Sigmoid colon (tissue), 4 donors: ENCODE results near the gene DTNA.

Source experiments
- EP300 ChIP-seq, 4 donors: sonication (generic); formaldehyde crosslinking; IDR thresholded peaks; one replicate each; pipeline ENCODE4 v1.6.1; 2017; ENCODE audit warnings: antibody characterized with exemption in 4 of 4
- POLR2A ChIP-seq, 2 donors: fragments of 450-650 bp; IDR thresholded peaks; one replicate each; pipeline ENCODE4 v1.6.1; 2016; ENCODE audit warnings: antibody characterized with exemption in 2 of 2, mild to moderate bottlenecking in 2 of 2, moderate library complexity in 2 of 2

DNA sequence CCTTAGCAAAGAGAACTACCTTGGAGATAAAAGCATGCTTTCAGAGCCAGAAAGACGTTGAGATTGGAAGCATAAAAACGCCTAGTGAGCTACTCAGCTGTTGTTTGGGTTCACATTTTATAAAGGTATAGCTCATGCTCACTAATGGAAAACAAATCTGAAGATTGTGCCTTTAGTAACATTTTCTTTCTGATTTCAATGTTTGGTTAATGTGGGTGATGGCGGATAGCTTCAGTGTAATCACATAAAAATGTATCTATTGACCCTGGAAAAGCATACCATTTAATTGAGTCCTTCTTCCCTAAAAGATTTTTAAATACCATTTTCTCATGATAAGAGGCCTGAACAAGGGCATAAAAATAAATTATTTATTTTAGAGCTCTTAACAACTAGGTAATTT is 73.4 kb downstream of the DTNA start:
- TF ChIP-seq POLR2A (IDR thresholded peaks at IDR 0.05) = no peak
- no peak for TF ChIP-seq EP300 (IDR thresholded peaks at IDR 0.05)
